SKM-1 (cell line): Measurements from ENCODE around the gene CIP2A.

Experiments
- DNase-seq: peaks from one replicate; lab custom pipeline; 2025; ENCODE audit not compliant: unreplicated experiment; lab: John Stamatoyannopoulos, UW

The CIP2A gene

GRCh38 chr3:108511490-108511889 is 77.7 kb downstream of the CIP2A start:
- DNase-seq: no peak

GRCh38 chr3:108511055-108511454 is 78.2 kb downstream of the CIP2A start:
- DNase-seq: no peak

- no peak for DNase-seq
Observed at GRCh38 chr3:108510496-108510895, 78.7 kb downstream of the CIP2A start, which contains the start of gene MYH15. TSS of gene MYH15 (minus strand) at chr3:108510596. CDS start at chr3:108510530, 66 bp downstream.

GRCh38 chr3:108509871-108510270 is 79.4 kb downstream of the CIP2A start:
- no peak for DNase-seq

- no peak for DNase-seq
Observed at GRCh38 chr3:108509263-108509662, 80.0 kb downstream of the CIP2A start.

GRCh38 chr3:108507902-108508301 is 81.3 kb downstream of the CIP2A start:
- no peak for DNase-seq

GRCh38 chr3:108505811-108506210 is 83.4 kb downstream of the CIP2A start:
- DNase-seq: no peak

- no peak for DNase-seq
Observed at GRCh38 chr3:108503722-108504121, 85.5 kb downstream of the CIP2A start.

- DNase-seq: no peak
Observed at GRCh38 chr3:108501535-108501934, 87.7 kb downstream of the CIP2A start.

- no peak for DNase-seq
Observed at GRCh38 chr3:108500728-108501127, 88.5 kb downstream of the CIP2A start.
